MM.1S (cell line): ENCODE data around the gene ZBTB12.
A peak's percentile ranks its signal among the peaks of the same experiment; 100 is the strongest.
"Not testable (repeated sequence)": the region's sequence is repeated elsewhere in the genome, so short reads cannot be mapped to it uniquely, and the experiment has no call there.

Source experiments
- DNase-seq: peaks from one replicate; pipeline ENCODE4 v3.0.0-alpha.2; 2015
- H2AFZ ChIP-seq: fragments of 300-600 bp; sonication (generic); 2 replicates; pipeline ENCODE4 v1.6.0; 2016; ENCODE audit warnings: antibody characterized with exemption, low read length
- H3F3A ChIP-seq: fragments of 300-600 bp; sonication (generic); 2 replicates; pipeline ENCODE4 v1.6.1; 2016; ENCODE audit warnings: mild to moderate bottlenecking, antibody characterized with exemption, low read length, moderate library complexity, mixed read lengths; ENCODE audit not compliant: insufficient read depth
- H3K27ac ChIP-seq: fragments of 300-600 bp; sonication (generic); 2 replicates; pipeline ENCODE4 v1.5.1; 2016; ENCODE audit warnings: mild to moderate bottlenecking, low read length
- H3K27me3 ChIP-seq: fragments of 300-600 bp; sonication (generic); replicated peaks from 2 replicates; pipeline ENCODE4 v1.6.0; 2016; ENCODE audit warnings: low read length; ENCODE audit not compliant: insufficient read depth
- H3K36me3 ChIP-seq: fragments of 300-600 bp; sonication (generic); replicated peaks from 2 replicates; pipeline ENCODE4 v1.6.1; 2016; ENCODE audit warnings: mild to moderate bottlenecking, low read length, mixed read lengths; ENCODE audit not compliant: insufficient read depth
- H3K4me1 ChIP-seq: fragments of 300-600 bp; sonication (generic); 2 replicates; pipeline ENCODE4 v1.6.1; 2016; ENCODE audit warnings: low read length, mixed read lengths
- H3K4me2 ChIP-seq: fragments of 300-600 bp; sonication (generic); 2 replicates; pipeline ENCODE4 v1.6.0; 2016; ENCODE audit warnings: low read depth, low read length
- H3K4me3 ChIP-seq: fragments of 300-600 bp; sonication (generic); 2 replicates; pipeline ENCODE4 v1.5.1; 2016; ENCODE audit warnings: low read length, mixed read lengths
- H3K79me2 ChIP-seq: fragments of 300-600 bp; sonication (generic); 2 replicates; pipeline ENCODE4 v1.6.1; 2016; ENCODE audit warnings: mixed run types, low read length, mixed read lengths
- H3K9ac ChIP-seq: fragments of 300-600 bp; sonication (generic); 2 replicates; pipeline ENCODE4 v1.6.1; 2016; ENCODE audit warnings: low read length, mixed read lengths
- H3K9me2 ChIP-seq: fragments of 300-600 bp; sonication (generic); replicated peaks from 2 replicates; pipeline ENCODE4 v1.6.1; 2016; ENCODE audit warnings: mild to moderate bottlenecking, low read length, mixed read lengths; ENCODE audit not compliant: insufficient read depth
- H3K9me3 ChIP-seq: fragments of 300-600 bp; sonication (generic); replicated peaks from 2 replicates; pipeline ENCODE4 v1.6.1; 2016; ENCODE audit warnings: mild to moderate bottlenecking, low read length, mixed read lengths; ENCODE audit not compliant: insufficient read depth
- H4K20me1 ChIP-seq: fragments of 300-600 bp; sonication (generic); 2 replicates; pipeline ENCODE4 v1.6.1; 2016; ENCODE audit warnings: mild to moderate bottlenecking, low read length, moderate library complexity, mixed read lengths; ENCODE audit not compliant: insufficient read depth
- EZH2 ChIP-seq: fragments of 300-600 bp; sonication (generic); optimal IDR thresholded peaks from 2 replicates; pipeline ENCODE3; 2017; ENCODE audit warnings: low read depth, mild to moderate bottlenecking, antibody characterized with exemption, low read length, mixed read lengths
- EZH2phosphoT487 ChIP-seq: fragments of 300-600 bp; sonication (generic); IDR thresholded peaks from 2 replicates; pipeline ENCODE4 v1.6.1; 2018; ENCODE audit warnings: antibody characterized with exemption, low read length
- TF ChIP-seq, protein P1 (sequence below): fragments of 300-600 bp; sonication (generic); IDR thresholded peaks from 2 replicates; pipeline ENCODE4 v1.5.1; 2016; ENCODE audit warnings: antibody characterized with exemption, low read length, mixed read lengths

Gene ZBTB12

DNA sequence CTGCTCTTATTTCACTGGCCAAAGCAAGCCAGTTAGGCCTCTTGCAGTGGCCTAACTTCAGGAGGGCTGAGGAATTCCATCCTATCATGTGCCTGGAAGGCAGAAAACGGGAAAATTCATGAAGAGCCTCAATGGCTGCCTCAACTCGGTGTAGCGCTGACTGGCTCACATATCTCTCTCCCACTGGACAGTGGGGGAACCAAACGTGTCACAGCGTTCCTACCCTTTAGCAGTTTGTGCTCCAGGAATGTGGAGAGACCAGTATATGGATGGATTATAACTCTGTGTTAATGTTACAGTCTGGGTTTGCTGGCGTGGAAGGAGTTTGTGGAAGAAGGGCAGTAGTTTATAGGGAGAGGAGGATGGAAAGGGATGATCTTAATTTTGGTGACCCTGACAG is 13.9 kb upstream of the ZBTB12 start:
- TF ChIP-seq EZH2 (no peak), EZH2phosphoT487 (no peak)
- TF ChIP-seq, protein P1, sequence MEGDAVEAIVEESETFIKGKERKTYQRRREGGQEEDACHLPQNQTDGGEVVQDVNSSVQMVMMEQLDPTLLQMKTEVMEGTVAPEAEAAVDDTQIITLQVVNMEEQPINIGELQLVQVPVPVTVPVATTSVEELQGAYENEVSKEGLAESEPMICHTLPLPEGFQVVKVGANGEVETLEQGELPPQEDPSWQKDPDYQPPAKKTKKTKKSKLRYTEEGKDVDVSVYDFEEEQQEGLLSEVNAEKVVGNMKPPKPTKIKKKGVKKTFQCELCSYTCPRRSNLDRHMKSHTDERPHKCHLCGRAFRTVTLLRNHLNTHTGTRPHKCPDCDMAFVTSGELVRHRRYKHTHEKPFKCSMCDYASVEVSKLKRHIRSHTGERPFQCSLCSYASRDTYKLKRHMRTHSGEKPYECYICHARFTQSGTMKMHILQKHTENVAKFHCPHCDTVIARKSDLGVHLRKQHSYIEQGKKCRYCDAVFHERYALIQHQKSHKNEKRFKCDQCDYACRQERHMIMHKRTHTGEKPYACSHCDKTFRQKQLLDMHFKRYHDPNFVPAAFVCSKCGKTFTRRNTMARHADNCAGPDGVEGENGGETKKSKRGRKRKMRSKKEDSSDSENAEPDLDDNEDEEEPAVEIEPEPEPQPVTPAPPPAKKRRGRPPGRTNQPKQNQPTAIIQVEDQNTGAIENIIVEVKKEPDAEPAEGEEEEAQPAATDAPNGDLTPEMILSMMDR, result no peak
- Histone ChIP-seq H3K9me2 (no peaks in the 10 kb centered on the region), H3K79me2 (no peaks in the 10 kb centered on the region), H3K9ac (no peak overlapping the region), H3K9me3 (no peaks in the 10 kb centered on the region), H3K36me3 (no peaks in the 10 kb centered on the region), H4K20me1 (no peaks in the 10 kb centered on the region), H3K27ac (no peak overlapping the region), H3K4me1 (no peaks in the 10 kb centered on the region), H3F3A (no peaks in the 10 kb centered on the region), H3K4me3 (no peak overlapping the region), H2AFZ (no peak overlapping the region), H3K27me3 (no peaks in the 10 kb centered on the region), H3K4me2 (no peak overlapping the region)
- no peak for DNase-seq

DNA sequence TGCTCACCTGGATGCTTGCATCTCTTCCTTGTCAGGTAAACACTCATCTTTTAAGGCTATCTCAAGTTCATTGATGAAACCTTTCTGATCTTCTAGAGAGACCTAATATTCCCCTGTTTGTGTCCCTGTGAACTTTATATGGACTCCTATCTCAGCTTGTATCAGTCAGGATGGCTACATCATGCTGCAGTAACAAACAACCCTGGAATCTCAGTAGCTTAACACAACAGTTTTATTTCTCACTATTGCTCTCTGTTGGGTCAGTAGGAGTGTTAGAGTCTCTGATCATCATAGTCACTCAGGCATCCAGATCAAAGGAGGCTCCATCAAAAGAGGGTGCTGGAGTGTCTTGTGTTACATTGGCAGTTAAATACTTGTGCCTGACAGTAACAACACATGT is 13.5 kb upstream of the ZBTB12 start:
- DNase-seq, result no peak
- Histone ChIP-seq H4K20me1 (no peaks in the 10 kb centered on the region), H3K4me1 (no peaks in the 10 kb centered on the region), H3K9me3 (no peaks in the 10 kb centered on the region), H2AFZ (no peak overlapping the region), H3F3A (no peaks in the 10 kb centered on the region), H3K4me3 (no peak overlapping the region), H3K9ac (no peak overlapping the region), H3K27ac (no peak overlapping the region), H3K36me3 (no peaks in the 10 kb centered on the region), H3K4me2 (no peak overlapping the region), H3K27me3 (no peaks in the 10 kb centered on the region), H3K79me2 (no peaks in the 10 kb centered on the region), H3K9me2 (no peaks in the 10 kb centered on the region)
- TF ChIP-seq, protein P1, result no peak

DNA sequence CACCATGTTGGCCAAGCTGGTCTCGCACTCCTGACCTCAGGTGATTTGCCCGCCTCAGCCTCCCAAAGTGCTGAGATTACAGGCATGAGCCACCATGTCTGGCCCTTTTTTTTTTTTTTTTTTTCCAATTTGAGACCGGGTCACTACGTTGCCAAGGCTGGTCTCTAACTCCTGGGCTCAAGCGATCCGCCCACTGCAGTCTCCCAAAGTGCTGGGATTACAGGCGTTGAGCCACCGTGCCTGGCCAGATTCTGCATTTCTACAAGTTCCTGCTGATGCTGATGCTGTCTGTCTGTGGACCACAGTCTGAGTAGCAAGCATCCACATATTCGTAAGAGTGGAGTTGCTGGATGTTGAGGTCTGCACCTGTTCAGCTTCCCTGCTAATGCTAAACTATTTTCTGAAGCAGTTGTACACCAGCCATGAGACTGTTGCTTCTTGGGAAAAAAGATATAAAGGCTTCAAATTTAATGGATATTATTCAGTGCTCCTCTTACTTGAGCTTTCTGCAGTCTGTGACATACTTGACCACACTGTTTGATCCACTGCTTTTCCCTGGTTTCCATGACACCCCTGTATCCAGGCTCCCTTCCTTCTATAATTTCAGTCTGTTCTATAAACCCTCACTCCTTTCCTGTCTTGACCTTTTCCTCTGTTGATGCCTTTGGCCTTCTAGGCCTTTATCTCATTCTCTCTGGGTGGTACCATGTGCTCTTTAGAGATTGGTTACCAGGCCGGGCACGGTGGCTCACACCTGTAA is 10.1 kb upstream of the ZBTB12 start:
- Histone ChIP-seq H3K79me2 (no peaks in the 10 kb centered on the region), H2AFZ (no peak overlapping the region), H3K4me1 (peaks cover 14% of the 10 kb centered on the region; the same call in 1 of the 2 replicates), H3F3A (peaks cover 8% of the 10 kb centered on the region; the same call in 1 of the 2 replicates), H3K9ac (no peak overlapping the region), H3K9me2 (no peaks in the 10 kb centered on the region), H4K20me1 (no peaks in the 10 kb centered on the region), H3K9me3 (no peaks in the 10 kb centered on the region), H3K4me2 (no peak overlapping the region), H3K27ac (no peak overlapping the region), H3K27me3 (no peaks in the 10 kb centered on the region), H3K4me3 (no peak overlapping the region), H3K36me3 (no peaks in the 10 kb centered on the region)
- no peak for DNase-seq
- TF ChIP-seq, protein P1, result no peak
- TF ChIP-seq EZH2 (no peak), EZH2phosphoT487 (no peak)

DNA sequence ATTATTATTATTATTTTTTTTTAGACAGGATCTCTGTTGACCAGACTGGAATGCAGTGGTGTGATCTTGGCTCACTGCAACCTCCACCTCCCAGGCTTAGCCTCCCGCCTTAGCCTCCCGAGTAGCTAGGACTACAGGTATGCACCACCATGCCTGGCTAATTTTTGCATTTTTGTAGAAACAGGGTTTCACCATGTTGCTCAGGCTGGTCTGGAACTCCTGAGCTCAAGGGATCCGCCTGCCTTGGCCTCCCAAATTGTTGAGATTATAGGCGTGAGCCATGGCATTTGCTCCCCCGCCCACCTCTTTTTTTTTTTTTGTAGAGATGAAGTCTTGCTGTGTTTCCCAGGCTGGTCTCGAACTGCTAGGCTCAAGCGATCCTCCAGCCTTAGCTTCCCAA is 7.4 kb upstream of the ZBTB12 start:
- not testable (repeated sequence) for DNase-seq, H3K27me3 ChIP-seq, H3K79me2 ChIP-seq, H3K27ac ChIP-seq, H2AFZ ChIP-seq, H3K9ac ChIP-seq, H3K9me2 ChIP-seq, H4K20me1 ChIP-seq, H3F3A ChIP-seq, H3K36me3 ChIP-seq, H3K4me3 ChIP-seq, H3K9me3 ChIP-seq
- peak overlapping the region; percentile 56 for H3K4me2 ChIP-seq
- H3K4me1 ChIP-seq, result peaks cover 14% of the 10 kb centered on the region; the same call in 1 of the 2 replicates
